ENCODE data around the gene SORCS2.

The SORCS2 gene

DNA sequence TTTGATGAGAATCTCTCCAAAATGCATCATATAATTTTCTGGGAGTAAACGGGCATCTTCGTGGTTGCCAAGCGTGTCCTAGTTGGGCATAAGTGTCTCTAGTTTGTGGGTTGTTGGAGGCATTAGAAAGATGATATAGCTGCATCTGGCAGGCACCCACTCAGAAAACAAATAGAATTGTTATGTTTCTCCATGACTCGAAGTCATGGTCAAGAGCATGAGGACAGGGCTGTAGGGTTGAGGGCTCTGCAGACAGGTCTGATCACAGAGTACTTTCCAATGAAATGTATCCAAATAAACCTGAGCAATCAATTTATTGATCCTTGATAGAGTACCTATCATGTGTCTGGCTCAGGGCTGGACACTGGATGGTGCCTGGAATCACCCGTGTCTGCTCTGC, 82.7 kb downstream of the SORCS2 start:
- no peak for DNase-seq

GRCh38 chr4:7275490-7276154, 83.3 kb downstream of the SORCS2 start:
- no peak for DNase-seq

DNA sequence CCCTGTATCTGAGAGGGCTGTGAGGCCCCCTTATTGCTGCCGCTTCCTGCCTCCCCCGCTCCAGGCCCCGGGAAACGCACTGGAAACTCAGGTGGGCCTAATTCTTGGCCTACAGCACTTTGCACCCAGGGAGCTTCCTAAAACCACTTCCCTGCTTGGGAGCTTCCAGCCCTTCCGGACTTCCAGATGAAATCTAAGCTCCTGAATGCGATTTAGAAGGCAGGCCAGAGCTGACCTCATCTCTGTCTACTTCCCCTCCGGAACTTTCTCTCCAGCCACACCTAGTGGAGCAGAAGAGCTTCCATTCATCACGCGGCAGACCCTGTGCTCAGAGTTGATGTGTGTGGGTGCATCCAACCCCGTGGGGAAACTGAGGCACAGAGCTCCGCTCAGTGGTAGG, 84.2 kb downstream of the SORCS2 start:
- no peak for DNase-seq

DNA sequence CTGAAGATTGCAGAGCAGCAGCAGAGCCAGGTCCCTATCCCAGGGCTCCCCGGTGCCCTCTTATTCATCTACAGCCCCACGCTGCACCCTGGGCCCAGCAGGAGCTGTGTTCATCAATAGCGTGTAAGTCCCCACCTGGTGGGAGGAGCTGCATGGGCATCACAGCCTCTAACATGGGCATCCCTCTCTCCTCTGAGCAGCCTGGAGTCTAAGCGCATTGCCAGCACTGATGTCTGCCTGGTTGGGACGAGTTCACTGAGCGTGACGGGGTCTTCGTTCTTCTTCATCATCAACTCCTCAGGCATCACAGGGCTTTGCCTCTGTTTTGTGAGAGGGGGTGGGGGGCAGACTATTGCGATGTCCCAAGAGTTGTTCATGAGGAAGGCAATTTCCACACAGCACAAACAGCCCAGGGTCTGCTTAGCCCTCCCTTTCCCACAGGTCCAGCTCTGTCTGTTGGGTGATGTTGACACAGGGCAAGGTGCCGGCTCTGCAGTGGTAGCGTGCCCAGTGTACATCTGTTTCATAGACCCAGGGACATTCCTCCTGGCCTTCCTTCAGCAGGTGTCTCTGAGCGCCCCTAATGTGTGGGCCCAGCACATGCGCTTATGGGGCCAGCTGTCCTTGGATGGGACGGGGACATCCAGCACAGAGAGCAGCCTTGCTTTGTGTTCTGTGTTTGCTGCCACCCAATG, 85.9 kb downstream of the SORCS2 start:
- DNase-seq, result no peak

- no peak for DNase-seq
Observed at GRCh38 chr4:7278981-7279380, 86.6 kb downstream of the SORCS2 start.

- DNase-seq, result no peak
Observed at GRCh38 chr4:7279902-7280301, 87.6 kb downstream of the SORCS2 start.

- no peak for DNase-seq
Observed at GRCh38 chr4:7280926-7281690, 88.8 kb downstream of the SORCS2 start.

GRCh38 chr4:7281691-7282665, 89.6 kb downstream of the SORCS2 start:
- no peak for DNase-seq

DNA sequence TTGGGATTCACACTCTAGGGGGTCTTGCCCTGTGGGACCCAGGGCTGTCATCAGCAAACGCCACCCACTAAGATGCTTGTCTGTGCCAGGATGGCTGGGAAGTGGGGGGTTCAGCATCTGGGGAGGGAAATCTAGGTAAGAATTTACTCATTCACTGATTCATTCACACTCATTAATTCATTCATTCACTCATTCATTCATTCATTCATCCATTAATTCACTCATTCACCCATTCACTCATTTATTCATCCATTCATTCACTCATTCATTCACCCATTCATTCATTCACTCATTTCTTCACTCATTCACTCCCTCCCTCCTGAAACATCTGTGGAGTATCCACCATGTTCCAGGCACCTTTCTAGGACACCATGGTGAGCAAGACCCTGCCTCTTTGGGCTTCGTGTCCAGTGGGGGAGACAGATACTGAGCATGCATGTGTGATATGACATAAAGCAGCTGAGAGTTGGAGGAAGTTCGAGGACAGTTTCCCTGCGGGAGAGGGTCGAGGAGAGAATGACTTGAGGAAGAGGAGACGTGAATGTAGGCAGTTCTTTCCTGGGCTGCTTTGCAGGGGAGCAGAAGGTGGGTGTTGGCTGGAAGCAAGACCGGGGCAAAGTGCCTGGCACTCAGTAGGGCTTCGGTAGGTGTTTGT, 90.6 kb downstream of the SORCS2 start:
- DNase-seq, result no peak

GRCh38 chr4:7285244-7286094, 93.1 kb downstream of the SORCS2 start:
- DNase-seq, result no peak

DNA sequence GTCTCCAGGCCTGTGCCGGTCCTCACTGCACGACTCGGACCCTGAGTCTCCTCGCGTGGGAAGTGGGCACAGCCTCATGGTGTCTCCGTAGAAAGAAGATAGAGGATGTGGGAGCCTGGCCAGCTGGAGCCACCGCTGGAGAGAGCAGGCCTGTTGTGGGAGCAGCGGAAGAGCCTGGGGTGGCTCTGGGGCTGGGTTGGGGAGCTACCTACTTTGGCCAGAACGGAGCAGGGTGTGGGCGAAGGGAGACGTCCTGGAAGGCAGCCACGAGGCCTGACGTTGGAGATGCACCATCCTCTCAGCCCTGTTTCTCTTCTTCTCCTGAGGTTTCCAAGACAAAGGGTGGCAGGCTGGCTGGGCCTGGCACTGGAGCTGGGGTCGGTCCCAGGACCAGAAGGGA, 93.8 kb downstream of the SORCS2 start:
- DNase-seq, result no peak

DNA sequence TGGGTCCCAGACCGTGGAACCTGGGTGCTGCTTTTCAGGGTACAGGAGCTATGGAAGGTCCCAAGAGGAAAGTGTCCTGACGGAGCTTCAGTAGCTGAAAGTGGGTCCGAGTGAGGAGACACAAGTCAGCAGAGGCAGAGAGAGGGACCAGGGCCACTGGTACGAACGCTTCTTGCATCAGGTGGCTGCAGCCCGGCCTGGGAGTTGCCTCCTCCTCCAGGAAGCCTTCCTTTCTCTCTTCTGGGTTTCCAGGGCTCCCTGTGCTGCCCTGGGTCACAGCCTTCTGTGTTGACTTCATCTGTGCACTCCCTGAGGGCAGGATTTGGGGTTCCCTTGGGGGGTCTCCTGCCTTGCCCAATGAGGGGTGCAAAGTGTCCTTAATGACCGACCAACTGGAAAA, 94.5 kb downstream of the SORCS2 start:
- no peak for DNase-seq

DNA sequence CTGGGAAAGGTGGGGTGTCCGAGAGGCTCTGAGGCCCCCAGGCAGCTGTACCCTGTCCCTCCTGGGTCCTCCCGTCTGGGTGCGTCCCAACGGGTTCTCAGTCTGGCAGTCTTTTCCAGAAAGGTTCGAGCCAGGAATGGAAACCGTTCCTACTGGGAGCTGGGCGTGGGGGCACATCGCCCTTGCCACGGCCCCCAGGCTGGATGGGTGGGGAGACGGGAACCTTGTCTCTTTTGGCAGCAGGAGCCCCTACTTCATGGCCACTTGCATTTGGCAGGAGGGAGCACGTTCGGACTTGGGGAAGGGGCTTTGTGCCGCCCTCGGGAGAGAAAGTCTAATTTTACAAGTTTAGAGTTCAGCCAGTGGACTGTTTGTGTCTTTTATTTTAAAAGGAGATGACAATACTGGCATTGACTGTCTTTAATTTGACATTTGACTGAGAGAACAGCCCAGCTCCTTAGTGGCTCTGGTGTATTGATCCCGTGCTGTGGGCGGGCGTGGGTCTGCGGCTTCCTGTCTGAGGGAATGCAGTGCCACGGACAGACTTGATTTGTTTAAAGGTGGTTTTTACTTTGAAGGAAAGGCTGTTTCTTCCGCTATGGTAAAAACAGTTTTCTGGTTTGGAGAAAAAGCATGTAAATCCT, 95.1 kb downstream of the SORCS2 start:
- no peak for DNase-seq

DNA sequence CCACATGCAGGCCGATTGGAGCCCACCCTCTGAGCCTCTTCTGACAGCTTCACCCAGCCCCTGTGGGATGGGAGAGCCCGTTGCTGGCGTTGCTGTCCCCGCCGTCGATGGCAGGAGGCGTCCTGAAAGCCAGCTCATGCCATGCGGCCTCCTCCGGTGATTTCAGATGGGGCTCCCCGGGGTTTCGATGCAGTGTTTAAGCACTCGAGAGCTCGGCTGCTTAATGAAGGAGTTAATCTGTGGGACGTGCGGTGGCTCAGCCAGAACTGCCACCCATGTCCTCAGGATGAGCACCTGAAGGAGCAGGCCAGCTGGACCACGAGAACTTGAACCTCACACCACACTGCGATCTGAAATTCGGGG, 95.6 kb downstream of the SORCS2 start:
- no peak for DNase-seq

DNA sequence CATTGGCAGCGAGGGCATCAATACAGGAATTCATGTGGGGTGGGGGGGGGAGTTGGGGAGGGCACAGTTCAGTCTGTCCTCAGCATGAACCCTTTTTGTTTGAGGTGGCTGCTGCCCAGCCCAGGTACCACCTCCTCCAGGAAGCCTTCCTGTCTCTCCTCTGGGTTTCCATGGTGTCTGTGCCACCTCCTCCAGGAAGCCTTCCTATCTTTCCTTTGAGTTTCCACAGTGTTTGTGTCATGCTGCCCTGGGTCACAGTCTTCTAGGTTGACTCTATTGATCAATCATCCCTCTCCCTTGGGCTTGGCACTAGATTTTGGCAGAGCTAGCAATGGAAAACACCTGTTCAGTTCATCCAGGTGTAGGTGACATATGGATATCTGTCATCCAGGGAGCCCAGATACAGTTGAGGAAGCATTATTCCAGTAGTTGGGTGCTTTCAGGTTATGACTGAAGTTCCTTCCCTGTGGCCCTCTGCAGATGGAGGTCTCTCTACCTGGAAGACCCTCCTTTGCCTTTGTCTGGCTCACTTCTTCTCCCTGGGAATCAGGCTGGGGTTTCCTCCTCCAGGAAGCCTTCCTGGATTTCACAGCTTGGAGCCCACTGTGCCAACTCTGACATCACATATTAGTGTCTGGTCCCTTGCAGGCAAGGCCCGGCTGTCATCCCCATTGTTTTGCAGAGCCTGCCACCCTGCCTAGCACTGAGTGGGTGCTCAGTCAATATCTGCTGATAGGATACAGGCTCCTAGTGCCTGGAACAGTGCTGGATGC, 96.6 kb downstream of the SORCS2 start:
- DNase-seq, result no peak

DNA sequence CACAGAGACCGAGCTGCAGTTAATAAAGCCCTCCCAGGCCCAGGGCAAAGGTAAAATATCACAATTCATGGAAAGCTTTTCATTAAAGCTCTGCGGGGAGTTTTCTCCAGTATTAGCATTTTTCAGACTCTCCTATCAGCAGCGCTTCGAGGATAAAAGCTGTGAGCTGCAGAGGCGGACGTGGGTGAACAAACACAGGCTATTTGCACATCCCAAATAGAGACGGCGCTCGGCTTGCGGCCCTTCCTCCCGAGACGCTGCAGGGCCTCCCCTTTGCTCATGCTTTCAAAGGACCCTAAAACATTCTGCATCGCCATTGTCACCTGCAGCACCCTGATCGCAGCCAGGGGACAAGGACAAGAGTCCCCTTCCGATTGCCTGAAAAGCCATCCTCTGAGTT, 97.3 kb downstream of the SORCS2 start:
- DNase-seq, result no peak

- no peak for DNase-seq
Observed at GRCh38 chr4:7291372-7292114, 99.2 kb downstream of the SORCS2 start.

GRCh38 chr4:7293703-7294102, 101.4 kb downstream of the SORCS2 start:
- no peak for DNase-seq

DNA sequence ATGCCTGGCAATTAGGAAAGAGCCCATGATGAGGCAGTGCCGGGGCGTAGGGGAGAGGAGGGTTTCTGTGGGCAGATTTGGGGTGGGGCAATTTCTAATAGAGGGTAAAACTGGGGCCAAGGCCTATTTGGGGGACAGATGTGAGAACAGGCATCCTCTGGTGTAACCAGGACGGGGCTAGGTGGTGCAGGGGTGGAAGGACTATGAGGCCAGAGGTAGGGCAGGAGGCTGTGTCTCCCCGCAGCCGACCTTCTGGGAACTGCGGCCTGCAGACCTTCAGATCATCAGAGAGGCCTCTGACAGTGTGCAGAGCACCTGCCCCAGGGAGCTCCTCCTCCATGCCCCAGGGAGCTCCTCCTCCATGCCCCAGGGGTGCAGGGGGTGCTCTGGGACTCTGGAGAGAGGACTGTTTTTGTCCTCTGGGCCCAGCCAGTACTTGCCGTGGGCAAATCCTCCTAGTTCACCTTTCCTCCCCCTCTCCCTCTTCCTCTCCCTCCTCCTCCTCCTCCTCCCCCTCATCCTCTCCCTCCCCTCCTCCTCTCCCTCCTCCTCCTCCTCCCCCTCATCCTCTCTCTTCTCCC, 101.9 kb downstream of the SORCS2 start:
- no peak for DNase-seq
